NCI-H748 treated with DMSO at 0.1 percent for 48 hours (cell line): ENCODE results near the gene GCG.

Experiments
- DNase-seq: peaks from one replicate; lab custom pipeline; 2025; lab: John Stamatoyannopoulos, UW

Gene GCG

DNA sequence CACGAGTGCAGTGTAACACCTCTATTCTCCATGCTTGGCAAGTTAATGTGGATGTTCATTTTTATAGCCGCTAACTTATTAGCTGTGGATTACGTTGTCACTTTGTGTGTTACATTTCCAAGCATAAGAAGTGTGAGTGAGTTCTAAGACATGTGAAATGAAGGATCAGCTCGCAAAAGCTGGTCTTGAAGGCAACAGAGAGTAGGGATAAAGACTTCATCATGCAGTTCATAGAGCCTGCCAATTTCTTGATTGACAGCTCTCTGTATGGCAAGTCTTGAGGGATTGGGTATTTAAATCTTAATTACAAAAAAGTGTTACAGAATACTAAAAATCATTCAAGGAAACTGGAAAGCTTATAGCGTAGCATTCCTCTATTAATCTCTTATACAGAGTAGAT lies 52.2 kb downstream of the GCG start:
- DNase-seq = no peak
